GM18498 (cell line): ENCODE measurements around the gene LBX1.

ENCODE experiments used
- ATAC-seq: cut with Tn5 transposase; IDR thresholded peaks from one replicate; pipeline ENCODE4 v1.9.1; 2021; ENCODE audit warnings: mild to moderate bottlenecking, moderate library complexity; ENCODE audit not compliant: unreplicated experiment

Gene LBX1, protein sequence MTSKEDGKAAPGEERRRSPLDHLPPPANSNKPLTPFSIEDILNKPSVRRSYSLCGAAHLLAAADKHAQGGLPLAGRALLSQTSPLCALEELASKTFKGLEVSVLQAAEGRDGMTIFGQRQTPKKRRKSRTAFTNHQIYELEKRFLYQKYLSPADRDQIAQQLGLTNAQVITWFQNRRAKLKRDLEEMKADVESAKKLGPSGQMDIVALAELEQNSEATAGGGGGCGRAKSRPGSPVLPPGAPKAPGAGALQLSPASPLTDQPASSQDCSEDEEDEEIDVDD

GRCh38 chr10:101229266-101230182 lies at the start of gene LBX1:
Gene LBX1, minus strand, starts transcription at chr10:101229463. Its CDS starts 648 bp downstream, at chr10:101228815.
- no peak for ATAC-seq

- no peak for ATAC-seq
These were observed 44.5 kb upstream of the LBX1 start for GRCh38 chr10:101273741-101274140.

GRCh38 chr10:101273330-101273729 lies 44.1 kb upstream of the LBX1 start:
- no peak for ATAC-seq

DNA sequence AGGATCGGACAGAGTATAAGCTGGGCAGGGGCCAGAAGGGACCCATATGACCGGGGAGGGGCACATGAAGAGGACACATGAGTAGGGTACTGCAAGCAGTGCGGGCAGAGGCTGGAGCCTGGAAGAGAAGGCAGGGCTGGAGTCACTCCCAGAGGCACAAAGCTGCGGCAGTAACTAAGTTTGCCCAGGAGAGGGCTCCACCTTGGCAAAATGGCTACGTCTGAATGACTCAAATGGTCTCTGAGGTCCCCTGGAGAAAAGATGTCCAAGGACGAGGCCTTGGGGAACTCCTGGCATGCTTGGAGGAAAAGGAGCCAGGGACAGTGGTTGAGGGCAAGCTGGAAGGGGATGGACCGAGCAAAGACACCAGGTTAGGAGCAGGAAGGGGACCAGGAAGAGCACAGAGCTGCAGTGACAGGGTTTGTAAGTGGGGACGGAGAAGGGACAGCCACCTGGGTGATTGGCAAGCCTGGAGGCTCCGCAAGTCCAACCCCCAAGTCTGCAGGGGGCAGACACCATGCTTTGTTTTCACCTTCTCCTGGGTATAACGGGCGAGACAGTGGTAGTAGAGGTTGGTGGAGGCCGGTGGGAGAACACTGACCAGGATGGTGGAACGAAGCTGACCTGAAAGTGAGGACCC lies 43.1 kb upstream of the LBX1 start:
- ATAC-seq, result peak; percentile 52

- no peak for ATAC-seq
These were observed 41.5 kb upstream of the LBX1 start for GRCh38 chr10:101270763-101271162.

GRCh38 chr10:101267776-101268175 lies 38.5 kb upstream of the LBX1 start:
- ATAC-seq, result no peak

DNA sequence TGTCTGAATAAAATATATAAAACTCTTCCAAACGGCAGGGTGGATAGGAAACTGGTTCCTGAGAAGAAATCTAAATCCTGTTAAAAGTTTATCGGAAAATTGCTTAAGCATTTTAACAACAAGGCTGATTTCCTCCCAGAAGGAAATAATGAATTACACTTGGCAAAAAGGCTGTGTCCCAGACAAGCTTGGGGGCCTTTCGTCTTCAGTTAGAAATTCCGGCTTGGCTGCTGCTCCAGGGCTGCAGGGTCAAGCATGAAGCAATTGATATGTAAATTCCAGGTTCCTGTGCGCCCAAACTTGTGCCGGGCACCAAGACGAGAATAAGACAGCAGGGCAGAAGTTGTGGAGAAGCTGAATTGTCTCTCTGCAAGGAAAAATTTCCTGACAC lies 38.0 kb upstream of the LBX1 start:
- ATAC-seq, result no peak

GRCh38 chr10:101266381-101267289 lies 37.4 kb upstream of the LBX1 start:
- ATAC-seq, result no peak

GRCh38 chr10:101263150-101263752 lies 34.0 kb upstream of the LBX1 start:
- no peak for ATAC-seq

- ATAC-seq, result no peak
These were observed 32.9 kb upstream of the LBX1 start for GRCh38 chr10:101262147-101262546.

- no peak for ATAC-seq
These were observed 32.4 kb upstream of the LBX1 start for GRCh38 chr10:101261702-101262101.

DNA sequence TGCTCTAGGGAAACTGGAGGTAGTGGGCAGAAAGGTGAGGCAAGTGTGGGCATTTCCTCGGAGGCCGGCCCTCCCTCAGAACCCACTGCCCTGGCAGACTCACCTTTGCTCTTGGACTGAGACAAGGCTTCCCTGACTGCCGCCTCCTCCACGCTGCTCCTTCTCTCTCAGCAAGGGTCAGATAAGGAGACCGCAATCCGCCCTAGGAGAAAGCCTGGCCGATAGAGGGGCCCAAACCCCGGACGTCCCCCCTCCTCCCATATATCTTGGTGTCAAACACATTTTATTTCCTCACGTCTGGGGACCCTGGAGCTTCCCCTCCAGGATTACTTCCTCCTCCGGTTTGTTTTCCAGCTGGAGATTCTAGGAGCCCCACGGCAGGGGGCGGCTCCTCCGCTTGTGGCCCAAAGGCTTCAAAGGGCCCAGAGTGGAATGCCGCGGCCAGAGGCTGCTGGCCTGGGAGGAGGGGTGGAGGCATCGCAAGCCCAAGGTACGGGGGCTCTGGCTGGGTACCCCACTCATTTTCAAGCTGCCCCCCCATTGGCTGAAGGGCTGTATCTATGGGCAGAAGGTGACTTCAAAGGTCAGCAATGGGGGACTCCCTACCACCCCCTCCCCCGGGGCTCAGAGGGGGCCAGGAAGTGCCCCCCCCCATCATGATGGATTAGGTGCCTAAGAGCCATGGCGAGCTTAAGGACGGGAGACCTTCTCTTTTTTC lies 31.7 kb upstream of the LBX1 start:
- no peak for ATAC-seq

DNA sequence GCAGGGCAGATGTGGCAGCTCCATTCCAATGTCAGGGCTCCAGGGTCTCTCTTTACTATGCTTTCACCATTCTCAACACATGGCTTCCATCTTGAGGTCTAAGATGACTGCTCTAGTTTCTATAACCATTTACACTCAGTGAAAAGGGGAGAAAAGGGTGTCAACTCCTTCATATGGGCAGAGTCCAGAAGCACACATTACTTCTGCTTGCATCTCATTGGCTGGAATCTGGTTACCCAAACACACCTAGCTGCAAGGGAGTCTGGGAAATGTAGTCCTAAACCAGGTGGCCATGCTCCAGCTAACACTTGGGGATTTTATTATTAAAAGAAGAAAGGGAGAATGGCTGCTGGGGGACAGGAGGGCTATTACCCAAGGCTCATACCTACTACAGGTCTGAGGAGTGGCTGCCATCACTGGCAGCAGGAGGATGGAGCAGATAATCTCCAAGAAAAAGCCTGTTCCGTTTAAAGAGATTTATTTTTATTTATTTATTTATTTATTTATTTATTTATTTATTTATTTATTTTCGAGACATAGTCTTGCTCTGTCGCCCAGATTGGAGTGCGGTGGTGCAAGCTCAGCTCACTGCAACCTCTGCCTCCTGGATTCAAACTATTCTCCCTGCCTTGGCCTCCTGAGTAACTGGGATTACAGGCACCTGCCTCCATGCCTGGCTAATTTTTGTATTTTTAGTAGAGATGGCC lies 29.1 kb upstream of the LBX1 start:
- no peak for ATAC-seq

- ATAC-seq, result no peak
These were observed 28.2 kb upstream of the LBX1 start for GRCh38 chr10:101257491-101257890.

DNA sequence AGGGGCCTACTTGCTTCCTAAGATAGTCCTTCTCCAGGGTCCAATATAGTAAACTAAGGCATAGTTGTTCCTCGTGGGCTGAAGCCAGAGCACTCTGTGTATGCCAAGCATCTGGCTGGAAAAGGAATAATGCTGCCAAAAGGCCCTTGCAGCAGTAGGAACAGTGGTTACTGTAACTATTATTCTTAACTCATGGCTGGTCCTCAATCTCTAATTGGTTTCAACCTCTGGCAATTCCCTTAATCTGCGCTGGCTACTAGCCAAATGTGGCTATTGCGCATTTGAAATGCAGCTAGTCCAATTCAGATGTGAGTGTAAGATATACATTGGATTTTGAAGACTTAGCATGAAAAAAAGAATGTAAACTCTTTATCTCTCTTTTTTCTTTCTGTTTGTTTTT lies 27.8 kb upstream of the LBX1 start:
- no peak for ATAC-seq

DNA sequence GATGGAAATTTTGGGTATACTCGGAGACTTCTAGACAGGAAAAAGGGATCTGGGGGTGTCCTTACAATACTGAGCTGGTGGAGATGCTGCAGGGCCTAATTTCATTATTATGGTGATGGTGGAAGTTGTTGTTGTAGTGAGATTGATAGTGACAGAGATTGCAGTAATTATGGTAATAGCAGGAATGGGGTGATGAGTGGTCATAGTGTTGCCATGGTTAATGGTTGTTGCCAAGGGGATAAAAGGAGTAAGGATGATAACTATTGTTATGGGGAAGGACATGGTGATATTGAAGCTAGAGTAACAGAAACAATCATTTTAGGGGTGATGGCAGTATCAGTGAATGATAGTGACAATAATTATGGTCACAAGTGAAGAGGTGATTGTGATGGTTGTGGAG lies 27.1 kb upstream of the LBX1 start:
- ATAC-seq, result no peak

- ATAC-seq, result no peak
These were observed 20.9 kb upstream of the LBX1 start for GRCh38 chr10:101250136-101250535.

DNA sequence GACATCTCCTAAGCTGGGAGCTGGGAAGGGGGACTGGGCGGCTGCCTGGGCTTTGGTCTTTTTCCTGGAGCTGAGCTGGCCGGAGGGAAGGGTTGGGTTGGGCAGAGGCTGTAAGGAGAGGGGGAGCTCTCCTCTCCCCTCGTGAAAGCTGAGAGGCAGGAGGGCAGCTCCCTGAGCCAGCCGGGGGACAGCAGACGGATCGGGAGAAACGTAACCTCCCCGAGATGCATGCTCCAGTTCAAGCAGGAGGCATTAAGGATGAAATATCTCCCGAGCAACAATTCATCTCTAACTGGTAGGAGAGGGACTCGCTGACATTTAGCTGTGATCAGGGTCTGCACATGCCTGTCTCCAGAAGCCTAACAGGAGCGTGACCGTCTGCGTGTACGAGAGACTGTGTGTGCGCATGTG lies 19.9 kb upstream of the LBX1 start:
- ATAC-seq, result no peak

GRCh38 chr10:101246639-101247038 lies 17.4 kb upstream of the LBX1 start:
- no peak for ATAC-seq
